Measurements from ENCODE around the gene DLGAP1.

- no peak for TF ChIP-seq CTCF (IDR thresholded peaks at IDR 0.05)
- TF ChIP-seq ZFX (IDR thresholded peaks at IDR 0.05; ENCODE audit: borderline replicate concordance), result no peak
Measured at GRCh38 chr18:3836483-3837335, 618.4 kb downstream of the DLGAP1 start.
